ENCODE measurements around the gene MRPL45.

DNA sequence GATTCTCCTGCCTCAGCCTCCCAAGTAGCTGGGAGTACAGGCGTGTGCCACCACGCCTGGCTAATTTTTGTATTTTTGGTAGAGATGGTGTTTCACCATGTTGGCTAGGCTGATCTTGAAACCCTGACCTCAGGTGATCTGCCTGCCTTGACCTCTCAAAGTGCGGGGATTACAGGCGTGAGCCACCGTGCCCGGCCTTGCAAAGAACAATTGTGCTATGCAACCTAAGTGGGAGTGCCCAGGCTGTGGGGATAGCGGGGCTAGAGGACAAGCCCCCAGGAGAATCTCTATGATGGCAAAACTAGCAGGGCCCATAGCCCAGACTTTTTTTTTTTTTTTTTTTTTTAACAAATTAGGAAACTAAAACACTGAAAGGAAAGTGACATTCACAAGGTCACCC is 48.8 kb downstream of the MRPL45 start:
- TF ChIP-seq POLR2AphosphoS5 (IDR thresholded peaks at IDR 0.05) (no peak), POLR2A (IDR thresholded peaks at IDR 0.05) (no peak)
